HepG2 (cell line): ENCODE results near the gene ARHGEF10L. TPM values are rescaled to one million over a fixed set of nuclear protein-coding genes. Genes with fewer than 3 reads are reported as not detected.
A peak's percentile ranks its signal among the peaks of the same experiment; 100 is the strongest.

Source experiments
- ATAC-seq: fragments of 200-7000 bp; cut with Tn5 transposase; 3 replicates; pipeline ENCODE4 v1.9.1; 2020; ENCODE audit warnings: mild to moderate bottlenecking, moderate library complexity
- BruUV-seq: library from RNA; stranded (reverse); fragments of 400-500 nt; replicated peaks from 2 replicates; lab custom pipeline; 2021; lab: Mats Ljungman, UMichigan
- CTCF ChIA-PET: fragments of 300-600 bp; formaldehyde crosslinking; extraction: SDS; loops from one replicate; lab custom pipeline; 2021; ENCODE audit warnings: low total read pairs, inconsistent platforms, low intra/inter-chr PET ratio; lab: Yijun Ruan, JAX
- POLR2A ChIA-PET: fragments of 350-600 bp; sonication (Branson Sonifier 250); formaldehyde crosslinking; loops from one replicate; lab custom pipeline; 2020; ENCODE audit warnings: antibody characterized with exemption, inconsistent platforms; lab: Yijun Ruan, JAX
- DNase-seq: peaks from one replicate; pipeline ENCODE4 v3.0.0-alpha.2; 2015; ENCODE audit warnings: low spot score
- FAIRE-seq: peaks from 3 replicates; lab custom pipeline; 2011; peaks lifted over from hg19 to GRCh38; lab: Jason Lieb, UNC
- H2AFZ ChIP-seq: one replicate; pipeline ENCODE4 v1.6.1; 2011; ENCODE audit warnings: low read length, inconsistent platforms
- H3K27ac ChIP-seq: fragments of 300-600 bp; 3 replicates; pipeline ENCODE4 v1.8.0; 2011; ENCODE audit warnings: mixed run types, mild to moderate bottlenecking, mixed read lengths, low read length, inconsistent platforms; ENCODE audit not compliant: insufficient read depth; ENCODE audit errors: extremely low read length
- H3K27me3 ChIP-seq, 2 experiments: fragments of 200-600 bp in 1 of 2; 2 replicates in 1 of 2; 3 replicates in 1 of 2; pipeline versions ENCODE4 v1.6.0 to v1.8.0; 2011; ENCODE audit warnings: low read length in 2 of 2, mild to moderate bottlenecking in 2 of 2, moderate library complexity in 2 of 2, inconsistent platforms in 1 of 2; ENCODE audit not compliant: insufficient read depth in 2 of 2, control insufficient read depth in 1 of 2
- H3K36me3 ChIP-seq, 2 experiments: fragments of 200-600 bp in 1 of 2; replicated peaks in 1 of 2; 2 replicates in 1 of 2; 3 replicates in 1 of 2; pipeline versions ENCODE4 v1.5.1 to v1.8.0; 2011; ENCODE audit warnings: low read length in 2 of 2, inconsistent platforms in 1 of 2; ENCODE audit not compliant: insufficient read depth in 2 of 2, control insufficient read depth in 1 of 2
- H3K4me1 ChIP-seq: 2 replicates; pipeline ENCODE4 v1.5.1; 2012; ENCODE audit warnings: low read length, inconsistent platforms; ENCODE audit not compliant: insufficient read depth
- H3K4me2 ChIP-seq: 2 replicates; pipeline ENCODE4 v1.6.0; 2011; ENCODE audit warnings: low read depth, low read length, inconsistent platforms
- H3K4me3 ChIP-seq, 3 experiments: fragments of 200-600 bp in 1 of 3; sonication (generic), shearing (Covaris generic) in 1 of 3; replicated peaks in 1 of 3; 2 replicates each; pipeline ENCODE4 v1.5.1; 2011 to 2016; ENCODE audit warnings: low read length in 3 of 3, inconsistent platforms in 2 of 3, low read depth in 2 of 3, mild to moderate bottlenecking in 2 of 3, control low read depth in 1 of 3, mixed read lengths in 1 of 3; ENCODE audit not compliant: insufficient read depth in 1 of 3
- H3K79me2 ChIP-seq: one replicate; pipeline ENCODE4 v1.6.1; 2011; ENCODE audit warnings: low read length, inconsistent platforms; ENCODE audit not compliant: insufficient read depth
- H3K9ac ChIP-seq: 2 replicates; pipeline ENCODE4 v1.6.0; 2011; ENCODE audit warnings: mild to moderate bottlenecking, low read depth, low read length, inconsistent platforms; ENCODE audit not compliant: insufficient read depth
- H3K9me3 ChIP-seq: 2 replicates; pipeline ENCODE4 v1.5.1; 2012; ENCODE audit warnings: mild to moderate bottlenecking, low read length
- H4K20me1 ChIP-seq: 2 replicates; pipeline ENCODE4 v1.6.0; 2011; ENCODE audit warnings: inconsistent platforms, mild to moderate bottlenecking, low read length, moderate library complexity; ENCODE audit not compliant: insufficient read depth
- AHR ChIP-seq: IDR thresholded peaks from 2 replicates; pipeline ENCODE4 v1.6.1; 2018; ENCODE audit warnings: missing genetic modification reagents, missing compliant biosample characterization
- ARID2 ChIP-seq: sonication (generic); formaldehyde crosslinking; IDR thresholded peaks from 2 replicates; pipeline ENCODE4 v1.8.1; 2022; ENCODE audit warnings: mild to moderate bottlenecking, missing genetic modification reagents, borderline replicate concordance
- BCL3 ChIP-seq: sonication (generic); formaldehyde crosslinking; IDR thresholded peaks from 2 replicates; pipeline ENCODE4 v1.5.1; 2020; ENCODE audit warnings: mild to moderate bottlenecking, missing genetic modification reagents, moderate library complexity
- DMAP1 ChIP-seq: IDR thresholded peaks from 2 replicates; pipeline ENCODE4 v1.6.1; 2016
- HDAC6 ChIP-seq: fragments of 200-600 bp; sonication (generic); IDR thresholded peaks from 2 replicates; pipeline ENCODE4 v1.7.0; 2017; ENCODE audit warnings: mild to moderate bottlenecking, antibody characterized with exemption, low read length, low read depth
- LRRFIP1 ChIP-seq: sonication (generic); formaldehyde crosslinking; conservative IDR thresholded peaks from 2 replicates; pipeline ENCODE4 v1.4.0; 2020; ENCODE audit warnings: missing genetic modification reagents
- MIER2 ChIP-seq: IDR thresholded peaks from 2 replicates; pipeline ENCODE4 v1.6.1; 2016; ENCODE audit warnings: missing biosample characterization, missing genetic modification reagents
- NFATC3 ChIP-seq: sonication (generic); formaldehyde crosslinking; IDR thresholded peaks from 2 replicates; pipeline ENCODE4 v1.5.1; 2020; ENCODE audit warnings: mild to moderate bottlenecking, missing genetic modification reagents
- PHF5A ChIP-seq: IDR thresholded peaks from one replicate; pipeline ENCODE4 v1.6.1; 2018; ENCODE audit warnings: low read depth, missing genetic modification reagents; ENCODE audit not compliant: unreplicated experiment
- ZNF124 ChIP-seq: sonication (generic); formaldehyde crosslinking; IDR thresholded peaks from 2 replicates; pipeline ENCODE4 v1.4.0; 2020; ENCODE audit warnings: missing genetic modification reagents
- ZNF333 ChIP-seq: sonication (generic); formaldehyde crosslinking; IDR thresholded peaks from 2 replicates; pipeline ENCODE4 v1.4.0; 2020; ENCODE audit warnings: mild to moderate bottlenecking, missing genetic modification reagents, borderline replicate concordance
- ZNF607 ChIP-seq: sonication (generic); formaldehyde crosslinking; IDR thresholded peaks from 2 replicates; pipeline ENCODE4 v1.5.1; 2020; ENCODE audit warnings: missing genetic modification reagents, mild to moderate bottlenecking, borderline replicate concordance
- ZNF839 ChIP-seq: sonication (generic); formaldehyde crosslinking; IDR thresholded peaks from 2 replicates; pipeline ENCODE4 v1.4.0; 2020; ENCODE audit warnings: missing genetic modification reagents, mild to moderate bottlenecking, borderline replicate concordance
- ZNF891 ChIP-seq: sonication (generic); formaldehyde crosslinking; IDR thresholded peaks from 2 replicates; pipeline ENCODE4 v1.5.0; 2020; ENCODE audit warnings: mild to moderate bottlenecking, missing genetic modification reagents
- ZSCAN20 ChIP-seq: sonication (generic); formaldehyde crosslinking; IDR thresholded peaks from 2 replicates; pipeline ENCODE4 v1.4.0; 2020; ENCODE audit warnings: missing genetic modification reagents, mild to moderate bottlenecking, borderline replicate concordance
- ZSCAN21 ChIP-seq: sonication (generic); formaldehyde crosslinking; IDR thresholded peaks from 2 replicates; pipeline ENCODE4 v1.8.0; 2022; ENCODE audit warnings: mild to moderate bottlenecking, missing genetic modification reagents, moderate library complexity, borderline replicate concordance
- WGBS: methylation state at CpG from one replicate; pipeline ENCODE4 v1.1.6; 2017; ENCODE audit warnings: low lambda C conversion rate; 5-methylcytosine and 5-hydroxymethylcytosine counted together
- in situ Hi-C: cut with HindIII; loops from 2 replicates; pipeline ENCODE4 v1.10.0; 2017; ENCODE audit warnings: low pct_unique_long_range_greater_than_20kb; ENCODE audit not compliant: extremely low pct_ligation_motif_present
- intact Hi-C: fragments of 100-400 bp; cut with micrococcal nuclease; formaldehyde crosslinking; loops from one replicate; pipeline ENCODE4 v1.10.0; 2022; ENCODE audit not compliant: unreplicated experiment
- polyA plus RNA-seq, 8 experiments: library from polyadenylated mRNA; depleted of rRNA in 3 of 8; stranded (reverse) in 7 of 8; unstranded in 1 of 8; fragments of >200 nt; fragmentation: Illumina TruSeq in 4 of 8; extraction: Trizol in 4 of 8; gene quantifications; 2 replicates each; pipeline versions ENCODE4 v1.2.1 to v1.2.3, GENCODE V29; 2011 to 2016; ENCODE audit warnings: low read depth in 4 of 8, missing spikeins in 1 of 8, mixed read lengths in 1 of 8; ENCODE audit not compliant: insufficient read depth in 1 of 8
- total RNA-seq, 5 experiments: library from RNA; depleted of rRNA; stranded (reverse); fragments of >200 nt; fragmentation: Illumina TruSeq; extraction: Trizol; gene quantifications; 2 replicates each; pipeline ENCODE4 v1.2.3, GENCODE V29; 2016; ENCODE audit warnings: low read depth in 1 of 5
- TF ChIP-seq, protein P1 (sequence below): IDR thresholded peaks from 2 replicates; pipeline ENCODE4 v1.6.1; 2018; ENCODE audit warnings: missing genetic modification reagents, mild to moderate bottlenecking, missing compliant biosample characterization
- TF ChIP-seq, protein P2 (sequence below): sonication (generic); formaldehyde crosslinking; IDR thresholded peaks from 2 replicates; pipeline ENCODE4 v1.9.0; 2021; ENCODE audit warnings: missing genetic modification reagents, mild to moderate bottlenecking, borderline replicate concordance

ARHGEF10L gene
- total and polyA plus RNA-seq, 2 of the 13 experiments (the other 11 are each of a cell fraction or from before 2014, with no cell fraction given): 46.5 to 78.3 TPM

- TF ChIP-seq ZNF333 (no peak), PHF5A (CRISPR knock-in tag) (no peak), DMAP1 (CRISPR knock-in tag) (no peak), MIER2 (CRISPR knock-in tag) (no peak), ARID2 (0 out of 2 replicates have a peak, but pooled peaks have one; percentile 26)
These were observed 20.3 kb downstream of the ARHGEF10L start (continued) for GRCh38 chr1:17559615-17560419.

GRCh38 chr1:17561247-17561548, 21.7 kb downstream of the ARHGEF10L start:
- Histone ChIP-seq H3K27me3 (no peaks in the 10 kb centered on the region), H3K27ac (no peak overlapping the region), H3K4me1 (peaks cover 59% of the 10 kb centered on the region), H3K9me3 (no peaks in the 10 kb centered on the region), H4K20me1 (no peaks in the 10 kb centered on the region), H3K79me2 (no peaks in the 10 kb centered on the region), H3K36me3 (no peaks in the 10 kb centered on the region), H2AFZ (no peak overlapping the region), H3K4me3 (no peak overlapping the region), H3K4me2 (no peak overlapping the region), H3K9ac (no peak overlapping the region)
- DNase-seq (no peak), ATAC-seq (no peak), FAIRE-seq (no peak)
- CTCF ChIA-PET: no interaction called here
- no TSS peak for BruUV-seq
- intact Hi-C loops (no loop called here), in situ Hi-C loops (no loop called here)
- POLR2A ChIA-PET: interaction anchor here (0.9 kb wide), 1 partner anchor 9 kb away, joined by 4 read pairs; no protein-coding TSS in a partner anchor
- WGBS: 100% methylated on average over 1 of the region's 8 CpGs
- TF ChIP-seq, protein P1, sequence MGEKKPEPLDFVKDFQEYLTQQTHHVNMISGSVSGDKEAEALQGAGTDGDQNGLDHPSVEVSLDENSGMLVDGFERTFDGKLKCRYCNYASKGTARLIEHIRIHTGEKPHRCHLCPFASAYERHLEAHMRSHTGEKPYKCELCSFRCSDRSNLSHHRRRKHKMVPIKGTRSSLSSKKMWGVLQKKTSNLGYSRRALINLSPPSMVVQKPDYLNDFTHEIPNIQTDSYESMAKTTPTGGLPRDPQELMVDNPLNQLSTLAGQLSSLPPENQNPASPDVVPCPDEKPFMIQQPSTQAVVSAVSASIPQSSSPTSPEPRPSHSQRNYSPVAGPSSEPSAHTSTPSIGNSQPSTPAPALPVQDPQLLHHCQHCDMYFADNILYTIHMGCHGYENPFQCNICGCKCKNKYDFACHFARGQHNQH: no peak
- no peak for TF ChIP-seq ZNF607 (CRISPR knock-in tag)
- no peak for TF ChIP-seq ZSCAN20 (CRISPR knock-in tag)
- TF ChIP-seq ZNF124 (CRISPR knock-in tag): no peak
- TF ChIP-seq BCL3: no peak
- TF ChIP-seq NFATC3 (CRISPR knock-in tag): no peak
- TF ChIP-seq LRRFIP1 (CRISPR knock-in tag): no peak
- TF ChIP-seq AHR (CRISPR knock-in tag): no peak
- TF ChIP-seq ZSCAN21: no peak
- no peak for TF ChIP-seq ZNF839
- TF ChIP-seq, protein P2, sequence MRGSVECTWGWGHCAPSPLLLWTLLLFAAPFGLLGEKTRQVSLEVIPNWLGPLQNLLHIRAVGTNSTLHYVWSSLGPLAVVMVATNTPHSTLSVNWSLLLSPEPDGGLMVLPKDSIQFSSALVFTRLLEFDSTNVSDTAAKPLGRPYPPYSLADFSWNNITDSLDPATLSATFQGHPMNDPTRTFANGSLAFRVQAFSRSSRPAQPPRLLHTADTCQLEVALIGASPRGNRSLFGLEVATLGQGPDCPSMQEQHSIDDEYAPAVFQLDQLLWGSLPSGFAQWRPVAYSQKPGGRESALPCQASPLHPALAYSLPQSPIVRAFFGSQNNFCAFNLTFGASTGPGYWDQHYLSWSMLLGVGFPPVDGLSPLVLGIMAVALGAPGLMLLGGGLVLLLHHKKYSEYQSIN (CRISPR knock-in tag): no peak
- no peak for TF ChIP-seq ZNF891 (CRISPR knock-in tag)
- TF ChIP-seq HDAC6: no peak
